GM12875 (cell line): ENCODE measurements around the gene CACNG6.

Experiments
- H3K4me3 ChIP-seq: one replicate; pipeline ENCODE4 v1.5.1; 2011; ENCODE audit warnings: low read depth, low read length, control low read depth
- TF ChIP-seq, protein P1 (sequence below): IDR thresholded peaks from 2 replicates; pipeline ENCODE4 v1.5.1; 2011; ENCODE audit warnings: low read depth, mild to moderate bottlenecking, control low read depth, inconsistent platforms, low read length, moderate library complexity, borderline replicate concordance; ENCODE audit not compliant: insufficient read depth

CACNG6 gene

DNA sequence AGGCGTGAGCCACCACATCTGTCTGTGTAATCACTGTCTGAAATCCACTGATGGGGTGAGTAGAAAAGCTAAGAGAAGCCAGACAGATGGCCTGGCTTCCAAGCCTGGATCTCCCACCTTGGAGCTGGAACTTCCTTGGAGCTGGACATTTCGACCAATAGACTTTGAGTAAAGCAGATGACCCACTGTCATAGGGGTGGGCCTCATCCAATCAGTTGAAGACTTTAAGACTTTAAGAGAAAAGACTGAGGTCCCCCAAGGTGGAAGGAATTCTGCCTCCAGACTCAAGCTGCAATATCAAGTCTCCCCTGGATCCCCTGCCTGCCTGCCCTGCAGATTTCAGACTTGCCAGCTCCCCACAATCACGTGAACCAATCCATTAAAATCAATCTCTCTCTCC lies 51.6 kb downstream of the CACNG6 start:
- no peak overlapping the region for H3K4me3 ChIP-seq
- TF ChIP-seq, protein P1, sequence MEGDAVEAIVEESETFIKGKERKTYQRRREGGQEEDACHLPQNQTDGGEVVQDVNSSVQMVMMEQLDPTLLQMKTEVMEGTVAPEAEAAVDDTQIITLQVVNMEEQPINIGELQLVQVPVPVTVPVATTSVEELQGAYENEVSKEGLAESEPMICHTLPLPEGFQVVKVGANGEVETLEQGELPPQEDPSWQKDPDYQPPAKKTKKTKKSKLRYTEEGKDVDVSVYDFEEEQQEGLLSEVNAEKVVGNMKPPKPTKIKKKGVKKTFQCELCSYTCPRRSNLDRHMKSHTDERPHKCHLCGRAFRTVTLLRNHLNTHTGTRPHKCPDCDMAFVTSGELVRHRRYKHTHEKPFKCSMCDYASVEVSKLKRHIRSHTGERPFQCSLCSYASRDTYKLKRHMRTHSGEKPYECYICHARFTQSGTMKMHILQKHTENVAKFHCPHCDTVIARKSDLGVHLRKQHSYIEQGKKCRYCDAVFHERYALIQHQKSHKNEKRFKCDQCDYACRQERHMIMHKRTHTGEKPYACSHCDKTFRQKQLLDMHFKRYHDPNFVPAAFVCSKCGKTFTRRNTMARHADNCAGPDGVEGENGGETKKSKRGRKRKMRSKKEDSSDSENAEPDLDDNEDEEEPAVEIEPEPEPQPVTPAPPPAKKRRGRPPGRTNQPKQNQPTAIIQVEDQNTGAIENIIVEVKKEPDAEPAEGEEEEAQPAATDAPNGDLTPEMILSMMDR: no peak

GRCh38 chr19:54045771-54046170 lies 54.3 kb downstream of the CACNG6 start:
- H3K4me3 ChIP-seq: no peak overlapping the region
- TF ChIP-seq, protein P1: no peak

DNA sequence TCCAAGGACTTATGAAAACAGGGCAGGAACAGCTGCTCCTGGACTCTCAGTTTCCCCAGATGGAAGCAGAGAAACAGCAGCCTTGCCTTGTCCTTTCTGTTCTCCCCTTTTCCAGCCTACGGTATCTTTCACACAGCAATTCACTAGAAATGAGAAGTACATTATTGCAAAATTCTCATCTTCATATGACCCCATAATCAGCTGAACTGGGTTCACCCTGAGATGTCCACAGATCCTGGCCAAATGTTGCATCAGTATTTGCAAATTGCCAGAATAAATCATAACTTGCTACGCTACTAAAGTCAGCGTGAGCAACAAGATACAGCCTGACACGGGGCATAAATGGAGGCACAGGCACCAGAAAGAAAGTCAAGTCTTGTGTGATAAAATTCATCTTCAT lies 56.2 kb downstream of the CACNG6 start:
- no peak overlapping the region for H3K4me3 ChIP-seq
- TF ChIP-seq, protein P1: no peak
